Effector memory CD4-positive, alpha-beta T cell (primary cell): ENCODE measurements around the gene CHGA.

Experiments used
- DNase-seq, 3 donors: peaks; one replicate each; pipeline ENCODE4 v3.0.0-alpha.2; 2020
- H3K27ac ChIP-seq: 2 replicates; pipeline ENCODE4 v1.7.0; 2013; ENCODE audit warnings: mild to moderate bottlenecking, low read length, moderate library complexity; ENCODE audit not compliant: insufficient read depth, poor library complexity, severe bottlenecking
- H3K27me3 ChIP-seq: replicated peaks from 2 replicates; pipeline ENCODE4 v1.7.0; 2013; ENCODE audit warnings: mild to moderate bottlenecking, low read length; ENCODE audit not compliant: insufficient read depth, control insufficient read depth, poor library complexity, severe bottlenecking
- H3K36me3 ChIP-seq: 2 replicates; pipeline ENCODE4 v1.7.0; 2013; ENCODE audit warnings: mild to moderate bottlenecking, low read length, moderate library complexity; ENCODE audit not compliant: control insufficient read depth, insufficient read depth
- H3K4me1 ChIP-seq: 2 replicates; pipeline ENCODE4 v1.7.0; 2013; ENCODE audit warnings: low read length, mild to moderate bottlenecking; ENCODE audit not compliant: control insufficient read depth, insufficient read depth, poor library complexity, severe bottlenecking
- H3K4me3 ChIP-seq: 2 replicates; pipeline ENCODE4 v1.7.0; 2013; ENCODE audit warnings: low read length, low read depth, mild to moderate bottlenecking; ENCODE audit not compliant: insufficient read depth, poor library complexity, severe bottlenecking
- H3K9me3 ChIP-seq: 2 replicates; pipeline ENCODE4 v1.7.0; 2013; ENCODE audit warnings: mild to moderate bottlenecking, low read length, moderate library complexity; ENCODE audit not compliant: control insufficient read depth

CHGA gene

GRCh38 chr14:92943855-92944570, 21.1 kb downstream of the CHGA start:
- H3K9me3 ChIP-seq: no peaks in the 10 kb centered on the region
- no peaks in the 10 kb centered on the region for H3K27me3 ChIP-seq
- no peak overlapping the region for H3K27ac ChIP-seq
- H3K4me1 ChIP-seq: no peaks in the 10 kb centered on the region
- peaks cover 17% of the 10 kb centered on the region for H3K36me3 ChIP-seq
- no peak overlapping the region for H3K4me3 ChIP-seq
- no peak for DNase-seq

GRCh38 chr14:92944976-92945375, 22.0 kb downstream of the CHGA start:
- Histone ChIP-seq H3K36me3 (peaks cover 20% of the 10 kb centered on the region), H3K9me3 (no peaks in the 10 kb centered on the region), H3K4me3 (no peak overlapping the region), H3K4me1 (no peaks in the 10 kb centered on the region), H3K27me3 (no peaks in the 10 kb centered on the region), H3K27ac (no peak overlapping the region)
- no peak for DNase-seq

DNA sequence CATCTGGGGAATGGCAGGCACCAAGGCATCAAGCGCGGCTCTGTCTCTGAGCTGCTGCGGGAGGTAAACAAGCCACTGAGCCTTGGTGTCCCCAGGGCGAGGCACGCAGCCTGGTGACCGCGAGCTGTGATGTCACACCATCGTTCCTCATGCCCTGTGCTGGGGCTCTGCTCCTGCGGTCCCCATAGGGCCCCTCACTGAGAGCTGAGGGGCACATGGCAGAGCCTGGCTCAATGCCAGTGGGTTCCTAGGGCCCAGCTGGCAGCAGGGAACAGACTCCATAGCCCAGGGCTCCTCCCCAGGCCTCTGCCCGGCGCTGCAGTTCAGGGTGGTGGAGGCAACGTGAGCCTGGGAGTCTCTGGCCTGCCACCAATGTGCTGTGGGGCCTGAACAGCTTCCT, 22.6 kb downstream of the CHGA start:
- Histone ChIP-seq H3K27ac (no peak overlapping the region), H3K36me3 (peaks cover 26% of the 10 kb centered on the region), H3K27me3 (no peaks in the 10 kb centered on the region), H3K4me1 (no peaks in the 10 kb centered on the region), H3K4me3 (no peak overlapping the region), H3K9me3 (no peaks in the 10 kb centered on the region)
- DNase-seq: no peak

DNA sequence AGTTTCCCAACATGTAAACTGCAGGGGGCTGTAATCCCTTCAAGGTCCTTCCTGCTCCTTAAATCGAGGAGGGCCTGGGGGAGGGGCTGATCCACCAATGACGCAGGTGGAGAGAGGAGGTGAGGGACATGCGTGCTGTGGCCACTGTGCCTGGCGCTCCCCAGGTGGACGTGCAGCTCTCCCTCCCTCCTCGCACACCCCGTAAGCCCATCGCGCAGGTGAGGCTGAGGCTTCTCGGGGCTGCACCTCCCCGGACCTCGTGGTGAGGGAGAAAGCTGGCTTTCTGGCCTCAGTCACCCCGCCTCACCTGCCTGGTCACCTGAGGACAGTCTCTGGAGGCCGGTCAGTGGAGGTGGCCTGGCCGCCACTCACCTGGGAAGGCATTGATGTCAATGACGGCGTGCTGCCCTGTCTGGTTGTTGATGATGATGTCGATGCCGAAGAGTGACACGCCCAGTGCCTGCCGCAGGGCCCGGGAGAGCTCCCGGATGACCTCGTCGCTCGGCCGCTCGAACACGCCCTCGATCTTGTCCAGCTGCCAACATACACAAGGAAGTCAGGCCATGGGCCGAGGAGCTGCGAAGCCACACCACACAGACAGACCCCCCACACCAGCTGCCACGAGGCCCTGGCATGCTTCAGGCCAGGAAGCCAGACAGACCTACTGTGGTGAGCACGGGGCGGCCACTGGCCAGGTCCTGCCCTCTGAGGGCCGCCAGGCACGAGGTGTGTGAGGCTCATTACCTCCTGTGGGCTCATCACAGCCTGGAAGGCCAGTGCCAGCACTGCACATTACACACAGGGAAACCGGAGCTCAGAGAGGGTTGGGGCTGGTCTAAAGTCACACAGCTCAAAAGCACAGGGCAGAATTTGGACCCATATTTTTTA, 23.3 kb downstream of the CHGA start:
- DNase-seq: no peak
- Histone ChIP-seq H3K27ac (no peak overlapping the region), H3K4me3 (no peak overlapping the region), H3K4me1 (no peaks in the 10 kb centered on the region), H3K36me3 (peaks cover 27% of the 10 kb centered on the region), H3K27me3 (no peaks in the 10 kb centered on the region), H3K9me3 (no peaks in the 10 kb centered on the region)

DNA sequence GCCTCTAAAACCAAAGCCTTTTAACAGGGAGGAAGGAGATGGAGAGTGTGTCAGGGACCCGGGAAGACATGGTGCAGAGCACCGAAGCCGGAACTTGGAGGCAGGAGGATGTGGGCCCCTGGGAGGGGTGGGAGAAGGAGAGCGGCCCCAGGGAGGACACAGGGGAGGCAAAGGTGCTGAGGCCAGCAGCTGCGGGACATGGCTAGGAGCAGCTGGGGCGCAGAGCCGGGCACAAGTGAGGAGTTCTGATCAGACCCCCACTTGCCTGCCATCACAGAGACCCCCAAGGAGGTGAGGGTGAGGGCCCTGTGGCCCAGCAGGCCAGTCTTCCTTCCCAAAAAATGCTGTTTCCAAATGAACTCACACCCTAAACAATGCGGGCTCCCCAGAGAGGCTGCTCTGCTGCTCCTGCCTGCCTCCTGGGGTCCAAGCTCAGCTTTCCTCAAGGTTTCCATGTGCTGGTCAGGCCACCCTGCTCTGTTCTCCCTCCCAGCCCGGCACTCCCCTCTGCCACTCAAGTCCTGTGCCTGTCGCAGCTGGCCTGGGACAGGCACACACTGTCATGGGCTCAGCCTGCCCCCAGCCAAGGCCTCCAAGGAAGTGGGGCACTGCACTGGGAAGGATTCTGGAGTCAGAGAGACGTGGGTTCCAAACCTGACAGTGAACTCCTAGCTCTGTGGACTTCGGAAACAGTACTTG, 24.0 kb downstream of the CHGA start:
- H3K36me3 ChIP-seq: peaks cover 27% of the 10 kb centered on the region
- no peaks in the 10 kb centered on the region for H3K27me3 ChIP-seq
- H3K27ac ChIP-seq: no peak overlapping the region
- H3K4me3 ChIP-seq: no peak overlapping the region
- DNase-seq: no peak
- H3K9me3 ChIP-seq: no peaks in the 10 kb centered on the region
- H3K4me1 ChIP-seq: no peaks in the 10 kb centered on the region

- Histone ChIP-seq H3K4me1 (no peaks in the 10 kb centered on the region), H3K36me3 (peaks cover 20% of the 10 kb centered on the region), H3K27ac (no peak overlapping the region), H3K27me3 (no peaks in the 10 kb centered on the region), H3K4me3 (no peak overlapping the region), H3K9me3 (no peaks in the 10 kb centered on the region)
- no peak for DNase-seq
Measured at GRCh38 chr14:92948647-92949046, 25.7 kb downstream of the CHGA start.

- H3K36me3 ChIP-seq: peaks cover 20% of the 10 kb centered on the region
- no peaks in the 10 kb centered on the region for H3K27me3 ChIP-seq
- H3K4me3 ChIP-seq: no peak overlapping the region
- no peaks in the 10 kb centered on the region for H3K4me1 ChIP-seq
- no peaks in the 10 kb centered on the region for H3K9me3 ChIP-seq
- no peak for DNase-seq
- H3K27ac ChIP-seq: no peak overlapping the region
Measured at GRCh38 chr14:92949496-92950192, 26.7 kb downstream of the CHGA start.

DNA sequence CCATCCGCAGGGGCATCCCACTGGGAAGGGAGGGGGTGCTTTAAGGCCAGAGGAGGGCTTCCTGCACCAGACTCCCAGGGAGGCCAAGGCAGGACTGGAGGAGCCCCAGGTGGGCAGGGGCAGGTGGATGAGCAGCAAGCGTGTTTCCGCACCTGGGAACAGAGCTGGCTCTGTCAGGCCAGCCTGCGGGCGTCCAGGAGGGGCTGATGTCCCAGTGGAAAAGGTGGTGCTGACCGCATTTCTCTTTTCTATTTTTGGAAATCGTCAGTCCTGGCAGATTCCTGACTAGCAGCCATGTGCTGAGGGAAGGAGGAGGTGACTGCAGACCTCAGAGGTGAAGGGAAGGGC, 27.2 kb downstream of the CHGA start:
- Histone ChIP-seq H3K4me3 (no peak overlapping the region), H3K9me3 (no peaks in the 10 kb centered on the region), H3K36me3 (peaks cover 20% of the 10 kb centered on the region), H3K4me1 (no peaks in the 10 kb centered on the region), H3K27ac (no peak overlapping the region), H3K27me3 (no peaks in the 10 kb centered on the region)
- DNase-seq: no peak

DNA sequence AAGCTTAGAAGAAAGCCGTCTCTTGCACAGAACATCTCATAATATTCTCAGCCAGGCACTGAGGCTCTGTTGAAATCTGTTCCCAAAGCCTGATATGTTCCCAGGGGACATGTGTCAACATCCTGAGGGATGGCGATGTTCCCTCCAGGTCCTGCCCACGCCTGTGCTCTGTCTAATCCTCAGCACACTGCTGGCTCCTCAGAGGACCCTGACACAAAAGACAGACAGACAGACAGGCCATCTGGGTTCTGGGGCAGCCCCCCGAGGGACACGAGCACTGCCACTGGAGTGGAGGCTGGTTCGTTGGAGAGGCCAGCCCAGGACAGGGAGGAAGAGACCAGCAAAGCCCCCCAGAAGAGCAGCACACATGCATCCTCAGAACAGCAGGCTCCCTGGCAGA, 27.8 kb downstream of the CHGA start:
- Histone ChIP-seq H3K4me1 (no peaks in the 10 kb centered on the region), H3K36me3 (peaks cover 14% of the 10 kb centered on the region), H3K4me3 (no peak overlapping the region), H3K9me3 (no peaks in the 10 kb centered on the region), H3K27ac (no peak overlapping the region), H3K27me3 (no peaks in the 10 kb centered on the region)
- no peak for DNase-seq
